KOPT-K1 (cell line): ENCODE results near the gene UNC5A.

ENCODE experiments used
- H3K27ac ChIP-seq: fragments of 200-600 bp; sonication (generic); 2 replicates; pipeline ENCODE4 v1.5.1; 2016; ENCODE audit warnings: antibody characterized with exemption, mild to moderate bottlenecking, low read depth, low read length; ENCODE audit not compliant: poor library complexity, severe bottlenecking
- H3K36me3 ChIP-seq: fragments of 200-600 bp; sonication (generic); 2 replicates; pipeline ENCODE4 v1.5.1; 2017; ENCODE audit warnings: antibody characterized with exemption, mild to moderate bottlenecking, low read length, moderate library complexity; ENCODE audit not compliant: insufficient read depth
- H3K9me3 ChIP-seq: fragments of 200-600 bp; sonication (generic); 2 replicates; pipeline ENCODE4 v1.5.1; 2017; ENCODE audit warnings: antibody characterized with exemption, low read length, mild to moderate bottlenecking; ENCODE audit not compliant: insufficient read depth, poor library complexity, severe bottlenecking

The UNC5A gene

DNA sequence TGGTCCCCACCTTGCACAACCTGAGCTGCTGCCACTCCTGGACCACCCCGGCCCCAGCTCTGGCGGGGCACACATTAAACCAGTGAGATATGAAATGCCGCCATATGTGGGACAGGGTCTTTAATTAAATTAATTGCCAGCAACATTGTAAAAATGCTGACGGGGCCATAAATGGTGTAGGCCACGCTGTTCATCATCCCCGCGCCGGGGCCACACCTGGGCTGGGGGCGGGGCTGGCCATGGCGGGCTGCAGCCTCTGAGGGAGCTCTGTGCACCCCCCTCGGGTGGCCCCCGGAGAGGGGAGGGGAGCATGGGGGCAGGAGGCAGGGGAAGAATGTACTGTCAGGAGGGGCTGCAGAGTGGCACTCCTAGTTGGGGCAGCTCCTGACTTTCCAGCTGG lies 41.0 kb downstream of the UNC5A start:
- no peaks in the 10 kb centered on the region for H3K36me3 ChIP-seq
- H3K9me3 ChIP-seq, result no peaks in the 10 kb centered on the region
- no peak overlapping the region for H3K27ac ChIP-seq

DNA sequence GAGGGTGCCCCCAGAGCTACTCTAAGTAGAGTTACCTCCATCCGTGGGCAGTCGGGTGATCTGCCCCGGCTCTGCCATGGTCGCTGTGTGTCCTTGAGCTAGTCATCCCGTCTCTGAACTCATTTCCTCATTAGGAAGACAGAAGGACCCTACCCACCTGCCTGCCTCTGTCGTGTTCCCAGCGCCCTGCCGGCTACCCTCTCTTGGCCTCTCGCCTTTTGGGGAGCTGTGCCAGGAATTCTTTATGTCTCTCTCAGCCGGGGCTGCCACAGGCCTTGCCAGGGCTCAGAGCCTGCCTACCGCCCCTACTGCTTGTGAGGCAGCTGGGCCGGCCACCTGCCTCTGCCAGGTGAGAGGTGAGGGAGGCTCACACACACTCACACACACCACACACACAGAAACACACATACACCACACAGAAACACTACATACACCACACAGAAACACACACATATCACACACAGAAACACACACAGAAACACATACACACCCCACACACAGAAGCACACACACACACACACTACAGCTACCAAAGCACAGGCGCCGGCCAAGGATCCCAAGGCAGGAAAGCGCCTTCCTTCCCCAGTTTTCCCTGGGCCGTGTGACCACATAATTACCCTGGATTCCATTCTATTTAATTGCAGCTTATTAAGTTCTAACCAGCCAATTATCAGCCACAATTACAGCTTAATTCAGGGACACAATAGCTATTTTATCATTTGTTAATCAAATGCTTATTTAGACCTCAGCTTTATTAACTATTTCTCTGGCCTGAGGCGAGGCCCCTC lies 41.7 kb downstream of the UNC5A start:
- H3K27ac ChIP-seq, result no peak overlapping the region
- H3K9me3 ChIP-seq, result no peaks in the 10 kb centered on the region
- H3K36me3 ChIP-seq, result no peaks in the 10 kb centered on the region

DNA sequence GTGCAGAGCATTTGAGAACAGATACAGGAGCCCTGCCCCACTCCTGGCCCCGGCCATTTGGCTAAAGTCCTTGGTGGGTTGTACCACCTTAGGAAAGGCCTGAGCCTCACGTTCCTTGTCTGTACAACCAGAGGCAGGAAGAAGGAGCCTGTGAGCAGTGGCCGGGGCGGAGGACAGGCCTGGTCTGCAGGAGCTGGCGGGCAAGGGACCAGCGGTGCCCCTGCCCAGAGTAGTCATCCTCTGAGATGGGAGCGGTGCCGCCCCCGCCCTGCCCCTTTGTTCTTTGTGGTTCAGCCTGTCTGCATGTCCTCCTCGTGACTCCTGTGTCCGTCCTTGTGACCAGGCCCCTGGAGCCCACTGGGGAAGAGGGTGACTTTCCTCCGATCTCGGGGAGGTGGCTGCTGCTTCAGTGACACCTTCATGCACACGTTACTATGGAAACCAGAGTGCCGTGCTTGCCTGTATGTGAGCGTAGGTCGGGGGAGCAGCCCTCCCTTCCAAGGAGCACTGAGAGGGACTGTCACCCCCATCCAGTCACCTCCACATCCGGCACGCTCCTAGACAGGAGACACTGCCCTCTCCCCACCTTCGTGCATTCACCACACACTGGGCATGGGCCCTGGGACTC lies 42.9 kb downstream of the UNC5A start:
- Histone ChIP-seq H3K27ac (no peak overlapping the region), H3K36me3 (no peaks in the 10 kb centered on the region), H3K9me3 (no peaks in the 10 kb centered on the region)

DNA sequence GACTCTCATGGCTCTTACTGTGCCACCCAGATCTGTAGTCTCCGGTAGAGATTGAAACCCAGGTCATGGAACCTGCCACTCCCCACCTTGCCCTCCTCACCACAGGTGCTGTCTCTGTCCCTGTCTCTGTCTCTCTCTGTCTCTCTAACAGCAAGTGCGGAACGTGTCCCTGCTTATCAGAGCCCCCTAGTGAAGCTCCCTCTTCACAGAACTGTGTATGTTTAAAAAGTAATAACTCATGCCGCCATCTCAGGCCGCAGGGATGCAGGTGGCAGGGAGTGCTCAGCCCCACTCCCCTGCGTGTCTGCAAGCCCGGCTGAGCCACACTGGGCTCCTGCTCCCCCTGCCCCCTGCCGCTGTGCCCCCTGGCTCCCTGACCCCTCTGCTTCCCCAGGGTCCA lies 43.8 kb downstream of the UNC5A start:
- no peaks in the 10 kb centered on the region for H3K9me3 ChIP-seq
- no peaks in the 10 kb centered on the region for H3K36me3 ChIP-seq
- no peak overlapping the region for H3K27ac ChIP-seq

DNA sequence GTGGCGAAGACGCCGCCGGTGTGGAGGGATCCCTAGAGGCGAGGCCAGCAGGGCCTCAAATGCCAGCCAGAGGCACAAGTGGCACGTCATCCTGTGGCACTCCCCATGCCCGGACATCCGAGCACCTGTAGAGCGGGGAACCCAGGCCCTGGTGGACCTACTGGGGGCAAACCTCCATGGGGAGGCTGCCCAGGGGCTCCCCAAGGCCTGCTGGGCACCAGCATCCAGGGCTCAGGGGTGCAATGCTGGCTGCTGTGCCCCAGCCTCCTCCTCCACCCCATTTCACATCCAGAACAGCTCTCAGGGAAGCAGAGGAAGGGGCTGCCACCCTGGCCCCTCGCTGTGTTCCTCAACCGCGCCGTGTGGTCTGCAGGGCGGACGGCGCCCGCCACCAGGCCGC lies 45.2 kb downstream of the UNC5A start:
- no peak overlapping the region for H3K27ac ChIP-seq
- H3K9me3 ChIP-seq, result no peaks in the 10 kb centered on the region
- no peaks in the 10 kb centered on the region for H3K36me3 ChIP-seq

DNA sequence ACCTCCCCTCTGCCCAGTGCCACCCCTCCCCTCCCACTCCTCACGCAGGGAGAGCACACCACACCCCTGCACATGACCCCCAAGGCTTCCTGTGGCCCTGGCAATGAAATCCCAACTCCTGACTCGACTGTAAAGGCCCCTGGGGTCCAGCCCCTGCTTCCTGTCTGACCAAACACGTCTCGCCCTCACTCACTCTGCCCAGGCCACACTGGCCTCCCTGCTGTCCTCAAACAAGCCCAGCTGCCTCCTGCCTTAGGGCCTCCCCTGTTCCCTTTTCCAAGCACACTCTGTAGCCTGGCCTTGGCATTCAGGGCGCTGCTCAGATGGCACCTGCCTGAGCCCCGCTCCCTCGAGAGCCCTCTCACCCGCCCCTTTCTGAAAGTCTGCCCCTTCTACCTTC lies 46.4 kb downstream of the UNC5A start:
- Histone ChIP-seq H3K27ac (no peak overlapping the region), H3K9me3 (no peaks in the 10 kb centered on the region), H3K36me3 (no peaks in the 10 kb centered on the region)

DNA sequence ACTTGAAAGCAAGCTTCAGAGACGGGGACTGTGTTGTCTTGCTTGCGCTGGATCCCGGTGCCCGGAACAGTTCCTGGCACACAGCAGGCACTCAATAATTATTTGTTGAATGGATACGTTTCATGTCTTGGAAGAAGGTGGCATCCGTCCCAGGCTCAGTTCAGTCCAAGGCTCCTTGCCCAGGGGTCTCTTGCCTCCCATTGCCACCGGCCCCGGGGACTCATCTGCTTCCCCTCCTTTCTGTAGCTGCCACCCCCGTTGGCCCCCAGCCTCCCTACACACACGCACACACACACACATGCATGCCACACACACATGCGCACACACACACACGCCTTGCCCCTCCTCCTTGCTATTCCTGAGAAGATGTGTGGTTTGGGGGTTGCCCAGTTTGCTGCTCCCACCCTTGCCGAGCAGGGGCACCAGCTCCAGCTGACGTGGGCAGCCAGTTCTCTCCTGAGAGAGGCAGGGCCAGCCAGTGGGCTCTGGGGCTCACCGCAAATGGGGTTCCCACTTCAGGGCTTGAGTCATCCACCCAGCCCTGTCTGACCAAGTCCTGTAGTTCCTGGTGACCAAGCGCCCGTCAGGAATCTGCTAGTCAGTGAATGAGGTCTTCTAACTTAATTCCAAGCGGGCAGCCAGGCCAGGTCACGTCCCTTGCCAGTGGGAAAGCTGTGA lies 47.0 kb downstream of the UNC5A start:
- Histone ChIP-seq H3K36me3 (no peaks in the 10 kb centered on the region), H3K27ac (no peak overlapping the region), H3K9me3 (no peaks in the 10 kb centered on the region)

DNA sequence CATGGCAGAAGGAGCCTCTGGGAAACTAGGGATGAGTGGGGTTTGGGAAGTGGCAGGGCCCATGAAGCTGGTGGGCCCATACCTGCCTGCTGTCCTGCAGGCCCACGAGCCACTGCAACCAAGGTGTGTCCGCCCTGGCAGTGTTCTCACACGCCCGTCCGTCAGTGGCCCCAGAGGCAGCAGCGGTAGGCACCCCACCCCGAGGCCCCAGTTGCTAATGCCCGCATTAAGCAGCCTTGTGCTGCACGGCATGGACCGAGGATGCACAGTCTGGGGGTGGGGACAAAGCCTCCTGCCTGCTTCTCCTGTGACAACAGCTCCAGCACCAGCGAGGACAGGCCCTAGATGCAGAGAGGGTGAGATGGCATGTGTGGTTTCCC lies 47.5 kb downstream of the UNC5A start:
- Histone ChIP-seq H3K36me3 (no peaks in the 10 kb centered on the region), H3K9me3 (no peaks in the 10 kb centered on the region), H3K27ac (no peak overlapping the region)

DNA sequence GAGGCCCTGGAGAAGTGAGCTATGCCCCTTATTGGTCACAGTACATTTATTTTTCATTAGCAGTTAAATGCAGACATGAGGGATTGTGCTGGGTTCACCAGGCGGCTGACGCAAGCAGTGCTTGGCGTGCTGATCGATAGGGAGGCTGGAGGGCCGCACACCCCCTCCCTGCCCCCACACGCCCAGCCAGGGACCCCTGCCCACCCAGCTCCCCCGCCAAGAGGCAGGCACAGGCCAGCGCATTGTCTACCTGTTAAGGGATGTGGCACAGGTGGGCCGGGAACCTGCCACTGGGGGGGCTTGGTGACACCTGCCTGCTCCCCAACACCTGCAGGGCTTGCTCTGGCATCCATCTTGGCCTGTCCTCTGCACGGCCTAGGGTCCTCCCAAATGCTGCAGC lies 49.6 kb downstream of the UNC5A start:
- Histone ChIP-seq H3K27ac (no peak overlapping the region), H3K36me3 (no peaks in the 10 kb centered on the region), H3K9me3 (no peaks in the 10 kb centered on the region)

DNA sequence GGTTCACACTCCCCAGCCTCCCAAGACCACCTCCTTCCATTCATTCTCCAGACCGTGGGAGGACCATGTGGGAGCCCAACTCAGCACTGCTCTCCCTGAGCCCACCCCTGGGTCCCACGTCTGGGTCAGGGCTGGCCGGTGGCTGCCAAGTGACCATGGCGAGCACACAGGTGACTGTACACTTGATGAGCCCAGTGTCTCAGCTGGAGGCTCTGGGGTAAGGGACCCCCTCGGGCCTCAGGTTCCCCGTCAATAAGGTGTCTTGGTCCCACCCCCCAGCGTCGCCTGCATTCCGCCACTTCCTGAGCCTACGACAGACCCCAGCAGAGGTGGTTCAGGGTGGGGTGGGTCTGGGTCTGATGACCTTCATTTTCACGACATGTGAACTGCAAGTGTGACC lies 50.0 kb downstream of the UNC5A start:
- Histone ChIP-seq H3K9me3 (no peaks in the 10 kb centered on the region), H3K36me3 (no peaks in the 10 kb centered on the region), H3K27ac (no peak overlapping the region)

DNA sequence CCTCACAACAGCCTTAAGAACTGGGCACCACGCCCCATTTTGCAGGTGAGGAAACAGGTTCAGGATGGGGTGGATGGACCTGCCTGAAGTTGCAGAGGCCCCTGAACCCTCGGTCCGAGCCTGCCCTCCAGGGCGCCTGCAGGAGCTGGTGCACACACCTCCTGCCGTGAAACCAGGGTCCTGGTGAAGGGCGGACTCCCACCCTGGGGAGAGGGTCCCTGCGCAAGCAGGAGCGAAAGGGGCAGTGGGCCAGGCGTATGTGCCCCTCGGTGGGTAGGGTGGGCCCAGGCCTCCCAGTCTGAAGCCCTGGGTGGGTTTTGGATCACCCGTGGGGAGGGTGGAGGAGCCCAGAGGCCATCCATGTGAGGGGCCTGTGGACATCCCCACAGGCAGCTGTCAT lies 50.9 kb downstream of the UNC5A start:
- Histone ChIP-seq H3K27ac (no peak overlapping the region), H3K9me3 (no peaks in the 10 kb centered on the region)

DNA sequence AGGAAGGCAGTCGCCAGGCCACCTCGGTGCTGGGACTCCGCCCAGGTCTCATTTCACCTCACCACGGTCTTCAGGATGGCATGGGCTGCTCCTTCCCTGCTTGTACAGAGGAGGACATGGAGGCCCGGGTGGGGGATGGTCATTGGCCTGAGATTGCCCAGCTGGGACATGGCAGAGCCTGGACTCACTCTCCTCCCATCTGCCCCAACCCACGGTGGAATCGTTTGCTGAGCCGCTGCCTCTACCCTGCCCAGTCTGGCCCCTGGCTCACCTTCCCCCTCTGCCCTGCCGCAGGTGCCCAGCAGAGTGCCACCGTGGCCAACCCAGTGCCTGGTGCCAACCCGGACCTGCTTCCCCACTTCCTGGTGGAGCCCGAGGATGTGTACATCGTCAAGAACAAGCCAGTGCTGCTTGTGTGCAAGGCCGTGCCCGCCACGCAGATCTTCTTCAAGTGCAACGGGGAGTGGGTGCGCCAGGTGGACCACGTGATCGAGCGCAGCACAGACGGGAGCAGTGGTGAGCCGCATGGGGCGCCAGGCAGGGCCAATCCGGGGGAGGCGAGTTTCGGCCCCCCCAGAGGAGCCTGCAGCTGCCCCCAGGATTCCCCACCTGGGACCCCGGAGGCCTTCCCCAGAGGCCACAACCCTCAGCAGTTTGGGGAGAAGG lies 52.1 kb downstream of the UNC5A start:
- Histone ChIP-seq H3K27ac (no peak overlapping the region), H3K36me3 (no peaks in the 10 kb centered on the region), H3K9me3 (no peaks in the 10 kb centered on the region)

More for the DNA sequence above, 50.9 kb downstream of the UNC5A start:
- H3K36me3 ChIP-seq, result no peaks in the 10 kb centered on the region

DNA sequence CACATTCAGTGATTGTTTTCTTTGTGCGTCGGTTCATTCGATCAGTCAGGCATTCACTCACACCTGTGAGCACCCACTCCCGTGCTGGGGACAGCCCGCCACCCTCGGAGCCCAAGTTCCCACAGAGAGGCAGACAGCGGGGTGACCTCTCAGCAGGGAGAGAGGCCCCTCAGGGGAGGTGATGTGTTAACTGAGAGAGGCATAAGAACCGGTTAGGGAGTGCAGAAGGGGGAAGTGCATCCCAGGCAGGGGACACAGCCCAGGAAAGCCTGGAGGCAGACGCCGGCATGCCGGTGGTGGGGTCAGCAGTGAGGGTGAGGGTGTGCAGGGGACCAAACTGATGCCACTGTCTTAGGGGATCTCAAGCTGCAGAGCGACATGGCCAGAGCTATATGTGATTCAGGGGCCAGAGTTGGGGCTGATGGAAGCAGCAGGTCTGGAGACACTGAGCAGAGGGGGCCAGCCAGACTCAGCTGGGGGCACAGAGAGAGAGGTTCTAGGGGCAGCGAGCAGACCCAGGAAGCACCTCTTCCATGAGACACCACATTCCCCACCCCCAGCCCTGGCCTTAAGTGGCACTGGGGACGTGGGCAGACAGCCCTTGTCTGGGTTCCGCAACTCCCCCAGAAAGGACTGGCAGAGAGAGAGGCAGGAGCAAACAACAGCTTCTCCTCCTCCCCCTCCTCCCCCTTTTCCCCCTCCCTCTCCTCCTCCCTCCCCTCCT lies 52.8 kb downstream of the UNC5A start:
- H3K9me3 ChIP-seq, result no peaks in the 10 kb centered on the region
- H3K36me3 ChIP-seq, result no peaks in the 10 kb centered on the region
- no peak overlapping the region for H3K27ac ChIP-seq

DNA sequence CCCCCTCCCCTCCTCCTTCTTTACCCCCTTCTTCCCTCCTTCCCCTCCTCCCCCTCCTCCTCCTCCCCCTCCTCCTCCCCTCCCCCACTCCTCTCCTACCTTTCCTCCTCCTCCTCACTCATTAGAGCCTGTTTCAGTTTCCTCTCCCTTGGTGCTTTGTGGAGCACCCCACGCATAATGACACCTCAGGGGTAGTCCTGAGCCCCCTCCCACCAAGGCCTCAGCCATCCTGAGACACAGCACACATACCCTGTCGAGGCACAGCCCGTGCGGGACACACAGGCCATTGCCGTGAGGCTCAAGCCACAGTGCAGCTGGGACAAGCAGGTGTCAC lies 53.4 kb downstream of the UNC5A start:
- Histone ChIP-seq H3K27ac (no peak overlapping the region), H3K9me3 (no peaks in the 10 kb centered on the region), H3K36me3 (no peaks in the 10 kb centered on the region)

DNA sequence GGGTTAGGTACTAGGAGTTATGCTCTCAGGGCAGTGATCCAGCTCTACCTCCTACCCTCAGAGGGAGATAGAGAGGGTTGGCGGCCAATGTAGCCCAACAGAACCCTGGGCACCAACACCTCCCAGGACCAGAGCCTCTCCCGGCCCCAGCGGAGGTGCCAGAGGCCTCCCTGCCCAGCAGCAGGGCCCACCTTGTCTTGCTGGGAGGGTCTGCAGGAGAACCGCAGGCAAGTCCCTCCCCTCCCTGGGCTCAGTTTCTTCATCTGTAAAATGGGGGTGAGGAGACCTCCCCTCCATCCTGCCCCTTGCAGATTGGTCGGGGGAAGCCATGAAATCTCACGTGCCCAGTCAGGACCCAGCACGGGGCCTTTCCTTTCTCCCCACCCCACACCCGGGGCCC lies 54.4 kb downstream of the UNC5A start:
- no peak overlapping the region for H3K27ac ChIP-seq
- no peaks in the 10 kb centered on the region for H3K36me3 ChIP-seq
- H3K9me3 ChIP-seq, result no peaks in the 10 kb centered on the region
